HepG2 (cell line): Measurements from ENCODE around the gene F12. TPM values are rescaled to one million over a fixed set of nuclear protein-coding genes. Genes with fewer than 3 reads are reported as not detected.

Experiments used
- ATAC-seq: fragments of 200-7000 bp; cut with Tn5 transposase; 3 replicates; pipeline ENCODE4 v1.9.1; 2020; ENCODE audit warnings: mild to moderate bottlenecking, moderate library complexity
- BruUV-seq: library from RNA; stranded (reverse); fragments of 400-500 nt; replicated peaks from 2 replicates; lab custom pipeline; 2021; lab: Mats Ljungman, UMichigan
- CTCF ChIA-PET: fragments of 300-600 bp; formaldehyde crosslinking; extraction: SDS; loops from one replicate; lab custom pipeline; 2021; ENCODE audit warnings: low total read pairs, inconsistent platforms, low intra/inter-chr PET ratio; lab: Yijun Ruan, JAX
- POLR2A ChIA-PET: fragments of 350-600 bp; sonication (Branson Sonifier 250); formaldehyde crosslinking; loops from one replicate; lab custom pipeline; 2020; ENCODE audit warnings: antibody characterized with exemption, inconsistent platforms; lab: Yijun Ruan, JAX
- DNase-seq: peaks from one replicate; pipeline ENCODE4 v3.0.0-alpha.2; 2015; ENCODE audit warnings: low spot score
- FAIRE-seq: peaks from 3 replicates; lab custom pipeline; 2011; peaks lifted over from hg19 to GRCh38; lab: Jason Lieb, UNC
- H2AFZ ChIP-seq: one replicate; pipeline ENCODE4 v1.6.1; 2011; ENCODE audit warnings: low read length, inconsistent platforms
- H3K27ac ChIP-seq: fragments of 300-600 bp; 3 replicates; pipeline ENCODE4 v1.8.0; 2011; ENCODE audit warnings: mixed run types, mild to moderate bottlenecking, mixed read lengths, low read length, inconsistent platforms; ENCODE audit not compliant: insufficient read depth; ENCODE audit errors: extremely low read length
- H3K27me3 ChIP-seq, 2 experiments: fragments of 200-600 bp in 1 of 2; 2 replicates in 1 of 2; 3 replicates in 1 of 2; pipeline versions ENCODE4 v1.6.0 to v1.8.0; 2011; ENCODE audit warnings: low read length in 2 of 2, mild to moderate bottlenecking in 2 of 2, moderate library complexity in 2 of 2, inconsistent platforms in 1 of 2; ENCODE audit not compliant: insufficient read depth in 2 of 2, control insufficient read depth in 1 of 2
- H3K36me3 ChIP-seq, 2 experiments: fragments of 200-600 bp in 1 of 2; replicated peaks in 1 of 2; 2 replicates in 1 of 2; 3 replicates in 1 of 2; pipeline versions ENCODE4 v1.5.1 to v1.8.0; 2011; ENCODE audit warnings: low read length in 2 of 2, inconsistent platforms in 1 of 2; ENCODE audit not compliant: insufficient read depth in 2 of 2, control insufficient read depth in 1 of 2
- H3K4me1 ChIP-seq: 2 replicates; pipeline ENCODE4 v1.5.1; 2012; ENCODE audit warnings: low read length, inconsistent platforms; ENCODE audit not compliant: insufficient read depth
- H3K4me2 ChIP-seq: 2 replicates; pipeline ENCODE4 v1.6.0; 2011; ENCODE audit warnings: low read depth, low read length, inconsistent platforms
- H3K4me3 ChIP-seq, 3 experiments: fragments of 200-600 bp in 1 of 3; sonication (generic), shearing (Covaris generic) in 1 of 3; replicated peaks in 1 of 3; 2 replicates each; pipeline ENCODE4 v1.5.1; 2011 to 2016; ENCODE audit warnings: low read length in 3 of 3, inconsistent platforms in 2 of 3, low read depth in 2 of 3, mild to moderate bottlenecking in 2 of 3, control low read depth in 1 of 3, mixed read lengths in 1 of 3; ENCODE audit not compliant: insufficient read depth in 1 of 3
- H3K79me2 ChIP-seq: one replicate; pipeline ENCODE4 v1.6.1; 2011; ENCODE audit warnings: low read length, inconsistent platforms; ENCODE audit not compliant: insufficient read depth
- H3K9ac ChIP-seq: 2 replicates; pipeline ENCODE4 v1.6.0; 2011; ENCODE audit warnings: mild to moderate bottlenecking, low read depth, low read length, inconsistent platforms; ENCODE audit not compliant: insufficient read depth
- H3K9me3 ChIP-seq: 2 replicates; pipeline ENCODE4 v1.5.1; 2012; ENCODE audit warnings: mild to moderate bottlenecking, low read length
- H4K20me1 ChIP-seq: 2 replicates; pipeline ENCODE4 v1.6.0; 2011; ENCODE audit warnings: inconsistent platforms, mild to moderate bottlenecking, low read length, moderate library complexity; ENCODE audit not compliant: insufficient read depth
- AGO1 ChIP-seq: fragments of 200-400 bp; formaldehyde crosslinking; IDR thresholded peaks from 2 replicates; pipeline ENCODE4 v1.6.1; 2017; ENCODE audit warnings: mild to moderate bottlenecking, low read depth, low read length, moderate library complexity; ENCODE audit not compliant: poor library complexity, severe bottlenecking
- AGO2 ChIP-seq: fragments of 200-400 bp; formaldehyde crosslinking; optimal IDR thresholded peaks from 2 replicates; pipeline ENCODE3; 2017; ENCODE audit warnings: mild to moderate bottlenecking, low read depth, low read length, moderate library complexity
- GABPB1 ChIP-seq: IDR thresholded peaks from 2 replicates; pipeline ENCODE4 v1.6.1; 2016; ENCODE audit warnings: mild to moderate bottlenecking, missing genetic modification reagents, moderate library complexity, missing compliant biosample characterization
- MLX ChIP-seq: IDR thresholded peaks from 2 replicates; pipeline ENCODE4 v1.6.1; 2016
- POLR2G ChIP-seq: fragments of 200-400 bp; formaldehyde crosslinking; IDR thresholded peaks from 2 replicates; pipeline ENCODE4 v1.6.1; 2018; ENCODE audit warnings: mild to moderate bottlenecking, low read depth, low read length, moderate library complexity
- RBFOX2 ChIP-seq: fragments of 200-400 bp; formaldehyde crosslinking; IDR thresholded peaks from 2 replicates; pipeline ENCODE4 v1.6.1; 2017; ENCODE audit warnings: low read depth, mild to moderate bottlenecking, low read length
- RBM39 ChIP-seq: fragments of 200-400 bp; formaldehyde crosslinking; IDR thresholded peaks from one replicate; pipeline ENCODE4 v1.6.1; 2018; ENCODE audit warnings: antibody characterized with exemption, mild to moderate bottlenecking, low read depth, low read length; ENCODE audit not compliant: poor library complexity, severe bottlenecking
- SRSF4 ChIP-seq: fragments of 200-400 bp; formaldehyde crosslinking; IDR thresholded peaks from one replicate; pipeline ENCODE4 v1.6.1; 2018; ENCODE audit warnings: mild to moderate bottlenecking, low read depth, low read length, moderate library complexity; ENCODE audit not compliant: poor library complexity, severe bottlenecking
- WGBS: methylation state at CpG from one replicate; pipeline ENCODE4 v1.1.6; 2017; ENCODE audit warnings: low lambda C conversion rate; 5-methylcytosine and 5-hydroxymethylcytosine counted together
- in situ Hi-C: cut with HindIII; loops from 2 replicates; pipeline ENCODE4 v1.10.0; 2017; ENCODE audit warnings: low pct_unique_long_range_greater_than_20kb; ENCODE audit not compliant: extremely low pct_ligation_motif_present
- intact Hi-C: fragments of 100-400 bp; cut with micrococcal nuclease; formaldehyde crosslinking; loops from one replicate; pipeline ENCODE4 v1.10.0; 2022; ENCODE audit not compliant: unreplicated experiment
- polyA plus RNA-seq, 8 experiments: library from polyadenylated mRNA; depleted of rRNA in 3 of 8; stranded (reverse) in 7 of 8; unstranded in 1 of 8; fragments of >200 nt; fragmentation: Illumina TruSeq in 4 of 8; extraction: Trizol in 4 of 8; gene quantifications; 2 replicates each; pipeline versions ENCODE4 v1.2.1 to v1.2.3, GENCODE V29; 2011 to 2016; ENCODE audit warnings: low read depth in 4 of 8, missing spikeins in 1 of 8, mixed read lengths in 1 of 8; ENCODE audit not compliant: insufficient read depth in 1 of 8
- total RNA-seq, 5 experiments: library from RNA; depleted of rRNA; stranded (reverse); fragments of >200 nt; fragmentation: Illumina TruSeq; extraction: Trizol; gene quantifications; 2 replicates each; pipeline ENCODE4 v1.2.3, GENCODE V29; 2016; ENCODE audit warnings: low read depth in 1 of 5
- TF ChIP-seq, protein P1 (sequence below): sonication (generic); formaldehyde crosslinking; IDR thresholded peaks from 2 replicates; pipeline ENCODE4 v1.5.0; 2020; ENCODE audit warnings: missing genetic modification reagents, mild to moderate bottlenecking, borderline replicate concordance

F12 gene
- total and polyA plus RNA-seq, 2 of the 13 experiments (the other 11 are each of a cell fraction or from before 2014, with no cell fraction given), result 2.5 to 3.0 TPM

DNA sequence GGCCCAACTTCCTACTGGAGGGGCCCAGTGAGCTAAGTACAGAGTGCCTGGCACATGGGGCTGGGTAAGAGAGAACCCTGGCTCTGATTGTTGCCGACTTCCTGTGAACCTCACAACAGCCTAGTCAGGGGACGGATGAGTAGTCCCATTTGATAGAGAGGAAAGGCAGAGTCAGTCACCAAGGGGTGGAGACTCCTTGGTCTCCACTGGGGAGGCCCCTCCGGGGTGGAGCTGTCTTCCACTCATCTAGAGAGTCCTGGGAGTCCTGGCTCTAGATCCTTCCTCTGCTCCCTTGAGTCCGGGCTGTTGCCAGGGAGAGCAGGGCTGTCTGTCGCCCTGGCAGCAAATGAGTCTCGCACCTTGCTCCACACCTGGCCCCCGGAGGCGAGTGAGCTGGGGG, 25.1 kb upstream of the F12 start:
- Histone ChIP-seq H3K27ac (no peak overlapping the region), H2AFZ (no peak overlapping the region), H3K27me3 (no peaks in the 10 kb centered on the region), H3K4me1 (peaks cover 35% of the 10 kb centered on the region), H3K9ac (no peak overlapping the region), H4K20me1 (no peaks in the 10 kb centered on the region), H3K9me3 (no peaks in the 10 kb centered on the region), H3K79me2 (no peaks in the 10 kb centered on the region), H3K4me3 (no peak overlapping the region), H3K4me2 (no peak overlapping the region), H3K36me3 (peaks cover 22 to 32% of the 10 kb centered on the region in 2 experiments; a peak in 4 of 5 replicates)
- 0 out of 2 replicates have a peak, but pooled peaks have one; percentile 38 for TF ChIP-seq POLR2G
- TF ChIP-seq, protein P1, sequence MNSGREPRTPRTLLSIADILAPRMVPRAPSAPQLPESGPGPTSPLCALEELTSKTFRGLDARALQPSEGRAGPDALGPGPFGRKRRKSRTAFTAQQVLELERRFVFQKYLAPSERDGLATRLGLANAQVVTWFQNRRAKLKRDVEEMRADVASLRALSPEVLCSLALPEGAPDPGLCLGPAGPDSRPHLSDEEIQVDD (CRISPR knock-in tag), result no peak
- intact Hi-C loops (no loop called here), in situ Hi-C loops (no loop called here)
- ATAC-seq (no peak), DNase-seq (no peak), FAIRE-seq (no peak)
- CTCF ChIA-PET, result no interaction called here
- WGBS, result 92% methylated on average over 3 of the region's 8 CpGs
- POLR2A ChIA-PET, result interaction anchor here (1.0 to 1.2 kb wide), 3 partner anchors 13 to 56 kb away, joined by 3 to 4 read pairs (median 3); no protein-coding TSS in a partner anchor
- BruUV-seq, result no TSS peak

DNA sequence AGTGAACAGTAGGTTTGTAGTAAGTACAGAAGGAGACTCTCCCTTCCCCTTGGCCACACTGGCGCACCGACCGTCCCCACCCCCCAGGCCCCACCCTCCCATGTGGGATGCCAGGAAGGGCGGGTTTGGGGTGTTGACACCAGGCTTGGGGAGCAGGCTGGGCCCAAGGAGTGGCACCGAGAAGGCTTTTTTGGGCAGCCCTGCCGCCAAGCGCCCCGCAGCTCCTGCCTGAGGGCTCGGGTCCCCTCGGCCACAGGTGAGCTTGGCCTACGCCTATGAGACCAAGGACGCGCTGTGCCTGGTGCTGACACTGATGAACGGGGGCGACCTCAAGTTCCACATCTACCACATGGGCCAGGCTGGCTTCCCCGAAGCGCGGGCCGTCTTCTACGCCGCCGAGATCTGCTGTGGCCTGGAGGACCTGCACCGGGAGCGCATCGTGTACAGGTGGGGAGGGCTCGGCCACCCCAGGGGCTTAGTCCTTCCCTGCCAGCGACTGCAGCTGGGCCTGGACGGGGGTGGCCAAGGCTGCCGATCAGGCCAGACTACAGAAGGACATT, 24.4 kb upstream of the F12 start:
- Histone ChIP-seq H3K79me2 (no peaks in the 10 kb centered on the region), H2AFZ (no peak overlapping the region), H3K4me3 (no peak overlapping the region), H3K4me1 (peaks cover 39% of the 10 kb centered on the region), H3K9me3 (no peaks in the 10 kb centered on the region), H3K27ac (no peak overlapping the region), H3K36me3 (peaks cover 22 to 30% of the 10 kb centered on the region in 2 experiments; a peak in 4 of 5 replicates), H4K20me1 (no peaks in the 10 kb centered on the region), H3K9ac (no peak overlapping the region), H3K4me2 (no peak overlapping the region), H3K27me3 (no peaks in the 10 kb centered on the region)
- intact Hi-C loops, result no loop called here
- ATAC-seq (no peak), DNase-seq (no peak), FAIRE-seq (no peak)
- 96% methylated on average over 15 of the region's 29 CpGs for WGBS
- in situ Hi-C loops, result no loop called here
- BruUV-seq, result no TSS peak
- TF ChIP-seq RBM39 (no peak), GABPB1 (peak; percentile 4; the same call in 1 of the 2 replicates), SRSF4 (no peak), RBFOX2 (peak; percentile 71), POLR2G (peak; percentile 25; the same call in 1 of the 2 replicates), MLX (CRISPR knock-in tag) (no peak), AGO2 (peak; percentile 90), AGO1 (peak; percentile 94)
- ChIA-PET CTCF (no interaction called here), POLR2A (interaction anchor here (1.0 kb wide), 1 partner anchor 29 kb away, joined by 4 read pairs; no protein-coding TSS in a partner anchor)
